ENCODE results near the gene LAMB4.

DNA sequence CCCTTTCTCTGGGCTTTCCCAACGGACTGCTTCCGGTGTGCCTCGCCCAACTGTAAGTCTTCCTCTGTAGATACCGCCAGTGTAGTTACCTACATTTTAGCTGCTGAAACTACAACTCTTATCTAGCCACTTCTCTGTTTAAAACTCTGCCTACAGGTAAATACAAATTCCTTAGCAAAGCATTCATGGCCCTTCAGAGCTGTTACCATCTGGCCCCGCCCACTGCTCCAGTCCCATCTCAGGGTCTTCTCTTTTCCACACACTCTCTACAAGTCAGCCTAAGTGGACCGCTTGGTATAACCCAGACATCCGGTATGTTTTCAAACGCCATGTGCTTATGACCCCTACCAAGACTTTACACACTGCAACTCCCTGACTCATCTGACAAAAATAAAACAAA lies 41.0 kb upstream of the LAMB4 start:
- no peak for TF ChIP-seq POLR2A (IDR thresholded peaks at IDR 0.05)
- TF ChIP-seq CTCF (IDR thresholded peaks at IDR 0.05): no peak

All from Peyer's patch (tissue), 4 donors.